ENCODE measurements around the gene GABPB1.
"Not testable (repeated sequence)": the region's sequence is repeated elsewhere in the genome, so short reads cannot be mapped to it uniquely, and the experiment has no call there.

The GABPB1 gene

DNA sequence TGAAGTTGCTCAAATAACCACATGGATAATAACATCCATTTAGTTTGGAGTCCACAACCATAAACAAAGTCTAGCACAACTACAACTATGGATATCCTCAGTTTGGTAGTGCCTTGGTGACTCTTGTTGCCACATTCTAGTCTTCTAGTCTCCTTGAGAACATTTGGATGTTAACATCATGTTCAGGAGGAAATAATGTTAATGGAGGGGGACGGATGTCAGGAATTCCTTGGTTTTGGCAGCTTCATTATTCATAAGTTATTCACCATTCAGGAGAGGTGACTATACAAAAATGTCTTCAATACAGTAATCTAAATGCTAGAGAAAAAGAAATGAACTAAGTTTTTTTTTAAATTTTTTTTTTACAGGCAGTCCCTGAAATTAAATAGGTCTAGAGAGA is 26.4 kb upstream of the GABPB1 start:
- Histone ChIP-seq H4K20me1 (ENCODE audit: insufficient read depth, low read length, poor library complexity, severe bottlenecking) (no peaks in the 10 kb centered on the region), H3K4me3 (ENCODE audit: low read length, poor library complexity, severe bottlenecking) (no peak overlapping the region), H3K36me3 (ENCODE audit: insufficient read depth, low read length) (no peaks in the 10 kb centered on the region), H3K79me2 (ENCODE audit: insufficient read depth, low read length) (no peaks in the 10 kb centered on the region), H3K4me2 (ENCODE audit: low read depth, low read length, poor library complexity, severe bottlenecking) (no peak overlapping the region), H3K27me3 (ENCODE audit: insufficient read depth, low read length, poor library complexity, severe bottlenecking) (no peaks in the 10 kb centered on the region), H3F3A (ENCODE audit: low read depth) (no peaks in the 10 kb centered on the region), H3K4me1 (ENCODE audit: insufficient read depth, low read length, poor library complexity, severe bottlenecking) (no peaks in the 10 kb centered on the region), H3K9ac (ENCODE audit: low read depth, low read length, poor library complexity, severe bottlenecking) (no peak overlapping the region), H3K9me3 (ENCODE audit: insufficient read depth, low read depth, low read length) (no peaks in the 10 kb centered on the region), H3K9me2 (replicated peaks; ENCODE audit: low read depth, low read length) (no peaks in the 10 kb centered on the region), H2AFZ (ENCODE audit: low read length) (no peak overlapping the region)
- TF ChIP-seq CTCF (conservative IDR thresholded peaks at IDR 0.05; ENCODE audit: low read length): no peak
- TF ChIP-seq EZH2phosphoT487 (IDR thresholded peaks at IDR 0.05; ENCODE audit: borderline replicate concordance): no peak

GRCh38 chr15:50380089-50380488 is 25.1 kb upstream of the GABPB1 start:
- H3K4me1 ChIP-seq (ENCODE audit: insufficient read depth, low read length, poor library complexity, severe bottlenecking): no peaks in the 10 kb centered on the region
- H3K9ac ChIP-seq (ENCODE audit: low read depth, low read length, poor library complexity, severe bottlenecking): no peak overlapping the region
- TF ChIP-seq EZH2phosphoT487 (IDR thresholded peaks at IDR 0.05; ENCODE audit: borderline replicate concordance) (no peak), CTCF (conservative IDR thresholded peaks at IDR 0.05; ENCODE audit: low read length) (no peak)
- H3K9me3 ChIP-seq (ENCODE audit: insufficient read depth, low read depth, low read length): no peaks in the 10 kb centered on the region
- H3K79me2 ChIP-seq (ENCODE audit: insufficient read depth, low read length): no peaks in the 10 kb centered on the region
- H3K27me3 ChIP-seq (ENCODE audit: insufficient read depth, low read length, poor library complexity, severe bottlenecking): no peaks in the 10 kb centered on the region
- H3F3A ChIP-seq (ENCODE audit: low read depth): no peaks in the 10 kb centered on the region
- H2AFZ ChIP-seq (ENCODE audit: low read length): no peak overlapping the region
- no peaks in the 10 kb centered on the region for H3K9me2 ChIP-seq (replicated peaks; ENCODE audit: low read depth, low read length)
- H3K36me3 ChIP-seq (ENCODE audit: insufficient read depth, low read length): no peaks in the 10 kb centered on the region
- H3K4me3 ChIP-seq (ENCODE audit: low read length, poor library complexity, severe bottlenecking): no peak overlapping the region
- H4K20me1 ChIP-seq (ENCODE audit: insufficient read depth, low read length, poor library complexity, severe bottlenecking): no peaks in the 10 kb centered on the region
- H3K4me2 ChIP-seq (ENCODE audit: low read depth, low read length, poor library complexity, severe bottlenecking): no peak overlapping the region

- H3K4me3 ChIP-seq (ENCODE audit: low read length, poor library complexity, severe bottlenecking); H3K4me1 ChIP-seq (ENCODE audit: insufficient read depth, low read length, poor library complexity, severe bottlenecking); H3K9me3 ChIP-seq (ENCODE audit: insufficient read depth, low read depth, low read length); H3K9ac ChIP-seq (ENCODE audit: low read depth, low read length, poor library complexity, severe bottlenecking); H2AFZ ChIP-seq (ENCODE audit: low read length); H3K36me3 ChIP-seq (ENCODE audit: insufficient read depth, low read length); H3K79me2 ChIP-seq (ENCODE audit: insufficient read depth, low read length); H3F3A ChIP-seq (ENCODE audit: low read depth); H3K4me2 ChIP-seq (ENCODE audit: low read depth, low read length, poor library complexity, severe bottlenecking); H3K9me2 ChIP-seq (replicated peaks; ENCODE audit: low read depth, low read length); H3K27me3 ChIP-seq (ENCODE audit: insufficient read depth, low read length, poor library complexity, severe bottlenecking); H4K20me1 ChIP-seq (ENCODE audit: insufficient read depth, low read length, poor library complexity, severe bottlenecking): not testable (repeated sequence)
Observed at GRCh38 chr15:50379413-50379812, 24.4 kb upstream of the GABPB1 start.

DNA sequence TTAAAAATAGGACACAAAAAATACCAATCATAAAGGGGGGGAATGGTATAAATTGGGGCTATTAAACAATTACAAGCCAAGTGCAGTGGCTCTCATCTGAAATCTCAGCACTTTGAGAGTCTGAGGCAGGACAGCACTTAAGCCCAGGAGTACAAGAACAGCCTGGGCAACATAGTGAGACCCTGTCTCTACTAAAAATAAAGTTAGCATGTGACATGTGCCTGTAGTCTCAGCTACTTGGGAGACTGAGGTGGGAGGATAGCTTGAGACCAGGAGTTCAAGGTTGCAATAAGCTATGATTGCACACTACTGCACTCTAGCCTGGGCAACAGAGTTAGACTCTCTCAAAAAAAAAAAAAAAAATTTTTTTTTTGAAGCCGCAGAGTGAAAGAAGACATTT is 23.8 kb upstream of the GABPB1 start:
- no peak overlapping the region for H3K4me2 ChIP-seq (ENCODE audit: low read depth, low read length, poor library complexity, severe bottlenecking)
- no peak overlapping the region for H3K4me3 ChIP-seq (ENCODE audit: low read length, poor library complexity, severe bottlenecking)
- H4K20me1 ChIP-seq (ENCODE audit: insufficient read depth, low read length, poor library complexity, severe bottlenecking): no peaks in the 10 kb centered on the region
- no peaks in the 10 kb centered on the region for H3K79me2 ChIP-seq (ENCODE audit: insufficient read depth, low read length)
- H3K27me3 ChIP-seq (ENCODE audit: insufficient read depth, low read length, poor library complexity, severe bottlenecking): no peaks in the 10 kb centered on the region
- no peaks in the 10 kb centered on the region for H3F3A ChIP-seq (ENCODE audit: low read depth)
- TF ChIP-seq CTCF (conservative IDR thresholded peaks at IDR 0.05; ENCODE audit: low read length) (no peak), EZH2phosphoT487 (IDR thresholded peaks at IDR 0.05; ENCODE audit: borderline replicate concordance) (no peak)
- no peaks in the 10 kb centered on the region for H3K36me3 ChIP-seq (ENCODE audit: insufficient read depth, low read length)
- no peaks in the 10 kb centered on the region for H3K9me3 ChIP-seq (ENCODE audit: insufficient read depth, low read depth, low read length)
- no peaks in the 10 kb centered on the region for H3K9me2 ChIP-seq (replicated peaks; ENCODE audit: low read depth, low read length)
- H3K9ac ChIP-seq (ENCODE audit: low read depth, low read length, poor library complexity, severe bottlenecking): no peak overlapping the region
- no peak overlapping the region for H2AFZ ChIP-seq (ENCODE audit: low read length)
- no peaks in the 10 kb centered on the region for H3K4me1 ChIP-seq (ENCODE audit: insufficient read depth, low read length, poor library complexity, severe bottlenecking)

Measured in Loucy (cell line).